HEK293T (cell line): ENCODE measurements around the gene EIF3L.

Experiments
- ARNT ChIP-seq: fragments of 450-650 bp; IDR thresholded peaks from 2 replicates; pipeline ENCODE4 v1.6.1; 2017; ENCODE audit warnings: mild to moderate bottlenecking
- CTBP1 ChIP-seq: fragments of 450-650 bp; IDR thresholded peaks from 2 replicates; pipeline ENCODE4 v1.6.1; 2016; ENCODE audit warnings: borderline replicate concordance
- FOXA1 ChIP-seq: fragments of 450-650 bp; IDR thresholded peaks from 2 replicates; pipeline ENCODE4 v1.6.1; 2016; ENCODE audit warnings: mild to moderate bottlenecking
- FOXK2 ChIP-seq: fragments of 450-650 bp; IDR thresholded peaks from 2 replicates; pipeline ENCODE4 v1.6.1; 2016; ENCODE audit warnings: mild to moderate bottlenecking
- FOXM1 ChIP-seq: fragments of 450-650 bp; IDR thresholded peaks from 2 replicates; pipeline ENCODE4 v1.6.1; 2017; ENCODE audit warnings: mild to moderate bottlenecking, borderline replicate concordance
- NFRKB ChIP-seq: fragments of 450-650 bp; IDR thresholded peaks from 2 replicates; pipeline ENCODE4 v1.6.1; 2016; ENCODE audit warnings: mild to moderate bottlenecking, moderate library complexity
- SP1 ChIP-seq: fragments of 450-650 bp; IDR thresholded peaks from 2 replicates; pipeline ENCODE4 v1.6.1; 2017
- SUZ12 ChIP-seq: fragments of 450-650 bp; IDR thresholded peaks from 2 replicates; pipeline ENCODE4 v1.6.1; 2016; ENCODE audit warnings: mild to moderate bottlenecking
- TARDBP ChIP-seq: fragments of 450-650 bp; IDR thresholded peaks from 2 replicates; pipeline ENCODE4 v1.6.1; 2016

DNA sequence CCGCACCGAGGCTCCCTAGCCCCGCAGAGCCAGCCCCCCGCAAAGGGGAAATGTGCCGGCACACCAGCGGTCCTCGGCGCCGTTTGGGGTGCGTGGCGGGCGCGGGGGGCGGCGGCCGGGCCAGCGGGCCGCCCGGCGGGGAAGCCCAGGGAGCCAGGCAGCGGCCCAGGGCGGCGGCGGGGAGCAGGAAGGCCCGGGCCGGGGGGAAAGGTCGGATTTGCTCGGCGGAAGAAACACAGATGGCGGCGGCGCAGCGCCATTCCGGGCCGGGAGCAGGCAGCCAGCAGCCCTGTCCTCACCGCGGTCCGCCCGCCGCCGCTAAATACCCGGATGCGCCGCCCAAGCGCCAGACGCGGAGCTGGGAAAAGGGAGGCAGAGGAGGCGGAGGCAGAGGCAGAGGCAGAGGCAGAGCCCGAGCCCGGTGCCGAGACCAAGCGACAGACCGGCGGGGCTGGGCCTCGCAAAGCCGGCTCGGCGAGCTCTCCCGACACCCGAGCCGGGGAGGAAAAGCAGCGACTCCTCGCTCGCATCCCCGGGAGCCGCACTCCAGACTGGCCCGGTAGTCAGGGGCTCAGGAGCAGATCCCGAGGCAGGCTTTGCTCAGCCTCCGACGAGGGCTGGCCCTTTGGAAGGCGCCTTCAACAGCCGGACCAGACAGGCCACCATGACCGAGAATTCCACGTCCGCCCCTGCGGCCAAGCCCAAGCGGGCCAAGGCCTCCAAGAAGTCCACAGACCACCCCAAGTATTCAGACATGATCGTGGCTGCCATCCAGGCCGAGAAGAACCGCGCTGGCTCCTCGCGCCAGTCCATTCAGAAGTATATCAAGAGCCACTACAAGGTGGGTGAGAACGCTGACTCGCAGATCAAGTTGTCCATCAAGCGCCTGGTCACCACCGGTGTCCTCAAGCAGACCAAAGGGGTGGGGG, 44.1 kb upstream of the EIF3L start:
- TF ChIP-seq NFRKB, result no peak
- no peak for TF ChIP-seq CTBP1
- no peak for TF ChIP-seq SUZ12
- TF ChIP-seq FOXA1, result no peak
- TF ChIP-seq TARDBP, result no peak
- no peak for TF ChIP-seq ARNT
- TF ChIP-seq FOXK2, result no peak
- TF ChIP-seq FOXM1, result 0 out of 2 replicates have a peak, but pooled peaks have one; percentile 2
- no peak for TF ChIP-seq SP1
